Measurements from ENCODE around the gene USP40. TPM values are rescaled to one million over a fixed set of nuclear protein-coding genes. Genes with fewer than 3 reads are reported as not detected.

USP40 gene
- total and polyA plus RNA-seq, 9 of the 15 experiments (the other 6 are each of a cell fraction or from before 2014, with no cell fraction given) = 5.5 to 15.0 (median 9.3) TPM

DNA sequence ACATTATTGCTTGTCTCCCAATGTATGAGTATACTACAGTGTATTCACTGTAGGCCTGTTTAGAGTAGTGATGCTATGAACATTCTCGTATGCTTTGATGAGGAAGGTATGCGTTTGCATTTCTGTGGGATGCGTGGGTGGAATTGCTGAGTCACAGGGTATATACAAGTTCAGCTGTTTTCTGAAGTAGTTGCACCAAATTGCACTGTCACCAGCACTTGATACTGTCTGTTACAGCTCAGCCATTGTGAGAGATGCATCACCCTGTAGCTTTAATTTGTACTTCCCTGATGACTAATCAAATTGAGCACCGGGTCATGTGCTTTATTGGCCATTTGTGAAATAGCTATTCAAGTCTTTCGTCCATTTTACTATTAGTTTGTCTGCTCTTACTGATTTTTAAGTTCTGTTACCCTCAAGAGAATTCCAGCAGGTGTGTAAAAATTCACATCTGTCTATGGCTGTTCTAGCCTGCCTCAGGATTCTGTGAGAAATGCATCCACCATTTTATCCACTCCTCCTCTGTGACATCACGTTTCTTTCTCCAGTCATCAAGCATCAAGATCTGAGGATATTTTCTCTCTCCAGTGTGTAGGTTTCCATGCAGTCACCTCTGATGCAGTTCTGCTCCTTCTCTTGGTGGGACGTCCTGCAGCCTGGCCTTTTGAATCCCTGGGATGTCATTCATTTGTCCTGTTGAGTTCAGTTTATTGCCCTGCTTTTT is 139.8 kb downstream of the USP40 start (continued):
- TF ChIP-seq, protein P1, sequence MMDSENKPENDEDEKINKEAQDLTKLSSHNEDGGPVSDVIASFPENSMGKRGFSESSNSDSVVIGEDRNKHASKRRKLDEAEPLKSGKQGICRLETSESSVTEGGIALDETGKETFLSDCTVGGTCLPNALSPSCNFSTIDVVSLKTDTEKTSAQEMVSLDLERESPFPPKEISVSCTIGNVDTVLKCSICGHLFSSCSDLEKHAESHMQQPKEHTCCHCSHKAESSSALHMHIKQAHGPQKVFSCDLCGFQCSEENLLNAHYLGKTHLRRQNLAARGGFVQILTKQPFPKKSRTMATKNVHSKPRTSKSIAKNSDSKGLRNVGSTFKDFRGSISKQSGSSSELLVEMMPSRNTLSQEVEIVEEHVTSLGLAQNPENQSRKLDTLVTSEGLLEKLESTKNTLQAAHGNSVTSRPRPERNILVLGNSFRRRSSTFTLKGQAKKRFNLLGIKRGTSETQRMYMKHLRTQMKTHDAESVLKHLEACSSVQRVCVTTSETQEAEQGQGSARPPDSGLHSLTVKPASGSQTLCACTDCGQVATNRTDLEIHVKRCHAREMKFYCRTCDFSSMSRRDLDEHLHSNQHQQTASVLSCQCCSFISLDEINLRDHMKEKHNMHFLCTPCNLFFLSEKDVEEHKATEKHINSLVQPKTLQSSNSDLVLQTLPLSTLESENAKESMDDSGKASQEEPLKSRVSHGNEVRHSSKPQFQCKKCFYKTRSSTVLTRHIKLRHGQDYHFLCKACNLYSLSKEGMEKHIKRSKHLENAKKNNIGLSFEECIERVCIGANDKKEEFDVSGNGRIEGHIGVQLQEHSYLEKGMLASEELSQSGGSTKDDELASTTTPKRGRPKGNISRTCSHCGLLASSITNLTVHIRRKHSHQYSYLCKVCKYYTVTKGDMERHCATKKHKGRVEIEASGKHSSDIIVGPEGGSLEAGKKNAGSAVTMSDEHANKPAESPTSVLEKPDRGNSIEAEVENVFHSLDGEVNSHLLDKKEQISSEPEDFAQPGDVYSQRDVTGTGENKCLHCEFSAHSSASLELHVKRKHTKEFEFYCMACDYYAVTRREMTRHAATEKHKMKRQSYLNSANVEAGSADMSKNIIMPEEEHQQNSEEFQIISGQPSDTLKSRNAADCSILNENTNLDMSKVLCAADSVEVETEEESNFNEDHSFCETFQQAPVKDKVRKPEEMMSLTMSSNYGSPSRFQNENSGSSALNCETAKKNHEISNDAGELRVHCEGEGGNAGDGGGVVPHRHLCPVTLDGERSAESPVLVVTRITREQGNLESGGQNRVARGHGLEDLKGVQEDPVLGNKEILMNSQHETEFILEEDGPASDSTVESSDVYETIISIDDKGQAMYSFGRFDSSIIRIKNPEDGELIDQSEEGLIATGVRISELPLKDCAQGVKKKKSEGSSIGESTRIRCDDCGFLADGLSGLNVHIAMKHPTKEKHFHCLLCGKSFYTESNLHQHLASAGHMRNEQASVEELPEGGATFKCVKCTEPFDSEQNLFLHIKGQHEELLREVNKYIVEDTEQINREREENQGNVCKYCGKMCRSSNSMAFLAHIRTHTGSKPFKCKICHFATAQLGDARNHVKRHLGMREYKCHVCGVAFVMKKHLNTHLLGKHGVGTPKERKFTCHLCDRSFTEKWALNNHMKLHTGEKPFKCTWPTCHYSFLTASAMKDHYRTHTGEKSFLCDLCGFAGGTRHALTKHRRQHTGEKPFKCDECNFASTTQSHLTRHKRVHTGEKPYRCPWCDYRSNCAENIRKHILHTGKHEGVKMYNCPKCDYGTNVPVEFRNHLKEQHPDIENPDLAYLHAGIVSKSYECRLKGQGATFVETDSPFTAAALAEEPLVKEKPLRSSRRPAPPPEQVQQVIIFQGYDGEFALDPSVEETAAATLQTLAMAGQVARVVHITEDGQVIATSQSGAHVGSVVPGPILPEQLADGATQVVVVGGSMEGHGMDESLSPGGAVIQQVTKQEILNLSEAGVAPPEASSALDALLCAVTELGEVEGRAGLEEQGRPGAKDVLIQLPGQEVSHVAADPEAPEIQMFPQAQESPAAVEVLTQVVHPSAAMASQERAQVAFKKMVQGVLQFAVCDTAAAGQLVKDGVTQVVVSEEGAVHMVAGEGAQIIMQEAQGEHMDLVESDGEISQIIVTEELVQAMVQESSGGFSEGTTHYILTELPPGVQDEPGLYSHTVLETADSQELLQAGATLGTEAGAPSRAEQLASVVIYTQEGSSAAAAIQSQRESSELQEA (IDR thresholded peaks at IDR 0.05; ENCODE audit: low read depth) = peak; percentile 65
- TF ChIP-seq CBX8 (IDR thresholded peaks at IDR 0.05; ENCODE audit: borderline replicate concordance, extremely low read depth, low read depth, low read length, poor library complexity, severe bottlenecking) (no peak), PTBP1 (IDR thresholded peaks at IDR 0.05; ENCODE audit: low read depth, low read length) (no peak), SMAD3 (CRISPR knock-in tag; conservative IDR thresholded peaks at IDR 0.05) (0 out of 2 replicates have a peak, but pooled peaks have one; percentile 27), HLTF (IDR thresholded peaks at IDR 0.05) (0 out of 2 replicates have a peak, but pooled peaks have one; percentile 34), NFE2L1 (tag; IDR thresholded peaks at IDR 0.05; ENCODE audit: borderline replicate concordance, low read depth) (peak; percentile 97), SMAD4 (CRISPR knock-in tag; conservative IDR thresholded peaks at IDR 0.05) (0 out of 2 replicates have a peak, but pooled peaks have one; percentile 14), MEF2A (IDR thresholded peaks at IDR 0.05; ENCODE audit: control insufficient read depth, low read depth, low read length) (0 out of 2 replicates have a peak, but pooled peaks have one; percentile 35), NRF1 (conservative IDR thresholded peaks at IDR 0.05 in 1 of 2, IDR thresholded peaks at IDR 0.05 in 1 of 2) (peak in 1 of 2 experiments; percentile 22; a peak in 1 of 4 replicates), BHLHE40 (IDR thresholded peaks at IDR 0.05; ENCODE audit: low read length) (peak; percentile 24; the same call in 1 of the 2 replicates), ELF1 (tag; IDR thresholded peaks at IDR 0.05) (peak; percentile 53; the same call in 1 of the 2 replicates)
- TF ChIP-seq, protein P2, sequence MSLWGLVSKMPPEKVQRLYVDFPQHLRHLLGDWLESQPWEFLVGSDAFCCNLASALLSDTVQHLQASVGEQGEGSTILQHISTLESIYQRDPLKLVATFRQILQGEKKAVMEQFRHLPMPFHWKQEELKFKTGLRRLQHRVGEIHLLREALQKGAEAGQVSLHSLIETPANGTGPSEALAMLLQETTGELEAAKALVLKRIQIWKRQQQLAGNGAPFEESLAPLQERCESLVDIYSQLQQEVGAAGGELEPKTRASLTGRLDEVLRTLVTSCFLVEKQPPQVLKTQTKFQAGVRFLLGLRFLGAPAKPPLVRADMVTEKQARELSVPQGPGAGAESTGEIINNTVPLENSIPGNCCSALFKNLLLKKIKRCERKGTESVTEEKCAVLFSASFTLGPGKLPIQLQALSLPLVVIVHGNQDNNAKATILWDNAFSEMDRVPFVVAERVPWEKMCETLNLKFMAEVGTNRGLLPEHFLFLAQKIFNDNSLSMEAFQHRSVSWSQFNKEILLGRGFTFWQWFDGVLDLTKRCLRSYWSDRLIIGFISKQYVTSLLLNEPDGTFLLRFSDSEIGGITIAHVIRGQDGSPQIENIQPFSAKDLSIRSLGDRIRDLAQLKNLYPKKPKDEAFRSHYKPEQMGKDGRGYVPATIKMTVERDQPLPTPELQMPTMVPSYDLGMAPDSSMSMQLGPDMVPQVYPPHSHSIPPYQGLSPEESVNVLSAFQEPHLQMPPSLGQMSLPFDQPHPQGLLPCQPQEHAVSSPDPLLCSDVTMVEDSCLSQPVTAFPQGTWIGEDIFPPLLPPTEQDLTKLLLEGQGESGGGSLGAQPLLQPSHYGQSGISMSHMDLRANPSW (CRISPR knock-in tag; IDR thresholded peaks at IDR 0.05) = no peak
- TF ChIP-seq, protein P3, sequence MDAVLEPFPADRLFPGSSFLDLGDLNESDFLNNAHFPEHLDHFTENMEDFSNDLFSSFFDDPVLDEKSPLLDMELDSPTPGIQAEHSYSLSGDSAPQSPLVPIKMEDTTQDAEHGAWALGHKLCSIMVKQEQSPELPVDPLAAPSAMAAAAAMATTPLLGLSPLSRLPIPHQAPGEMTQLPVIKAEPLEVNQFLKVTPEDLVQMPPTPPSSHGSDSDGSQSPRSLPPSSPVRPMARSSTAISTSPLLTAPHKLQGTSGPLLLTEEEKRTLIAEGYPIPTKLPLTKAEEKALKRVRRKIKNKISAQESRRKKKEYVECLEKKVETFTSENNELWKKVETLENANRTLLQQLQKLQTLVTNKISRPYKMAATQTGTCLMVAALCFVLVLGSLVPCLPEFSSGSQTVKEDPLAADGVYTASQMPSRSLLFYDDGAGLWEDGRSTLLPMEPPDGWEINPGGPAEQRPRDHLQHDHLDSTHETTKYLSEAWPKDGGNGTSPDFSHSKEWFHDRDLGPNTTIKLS (IDR thresholded peaks at IDR 0.05; ENCODE audit: borderline replicate concordance, low read depth) = 0 out of 2 replicates have a peak, but pooled peaks have one; percentile 22
